Gastrocnemius medialis (tissue), 4 donors: ENCODE measurements around the gene SLC41A2. TPM values are rescaled to one million over a fixed set of nuclear protein-coding genes. Genes with fewer than 3 reads are reported as not detected.

Source experiments
- ATAC-seq, 2 donors: fragments of 150-250 bp; one replicate each; pipeline ENCODE4 v1.9.1; 2016
- DNase-seq, 2 donors: peaks; one replicate each; pipeline ENCODE4 v3.0.0-alpha.2; 2019
- H3K27ac ChIP-seq, 4 donors: fragments of 200-600 bp; sonication (generic); 1 replicate in 1 of 4; 2 replicates in 3 of 4; pipeline ENCODE4 v1.5.1; 2016 to 2018; ENCODE audit warnings: mild to moderate bottlenecking in 2 of 4, moderate library complexity in 1 of 4
- H3K27me3 ChIP-seq, 3 donors: fragments of 200-600 bp; sonication (generic) in 2 of 3; 1 replicate in 1 of 3; 2 replicates in 2 of 3; pipeline versions ENCODE4 v1.5.1 to v1.6.0; 2016 to 2019; ENCODE audit warnings: mild to moderate bottlenecking in 1 of 3, moderate library complexity in 1 of 3
- H3K36me3 ChIP-seq, 2 donors: fragments of 200-600 bp; sonication (generic) in 1 of 2; one replicate each; pipeline ENCODE4 v1.5.1; 2017 to 2018
- H3K4me1 ChIP-seq, 2 donors: fragments of 200-600 bp; sonication (generic) in 1 of 2; one replicate each; pipeline ENCODE4 v1.5.1; 2016 to 2017; ENCODE audit warnings: mild to moderate bottlenecking in 2 of 2
- H3K4me3 ChIP-seq, 4 donors: fragments of 200-600 bp; sonication (generic) in 3 of 4; 1 replicate in 1 of 4; 2 replicates in 3 of 4; pipeline ENCODE4 v1.5.1; 2016 to 2019; ENCODE audit warnings: mild to moderate bottlenecking in 2 of 4
- H3K9me3 ChIP-seq, 3 donors: fragments of 200-600 bp; sonication (generic) in 2 of 3; 1 replicate in 1 of 3; 2 replicates in 2 of 3; pipeline ENCODE4 v1.5.1; 2016 to 2019
- POLR2A ChIP-seq, 2 donors: fragments of 450-650 bp; IDR thresholded peaks; one replicate each; pipeline ENCODE4 v1.6.1; 2017; ENCODE audit warnings: antibody characterized with exemption in 2 of 2, mild to moderate bottlenecking in 2 of 2, moderate library complexity in 2 of 2
- in situ Hi-C, 4 donors: fragments of 200-750 bp; cut with MboI; loops; one replicate each; pipeline versions ENCODE4 v1.15.0 to v1.8.0; 2017; ENCODE audit warnings: low sequenced_read_pairs in 4 of 4
- intact Hi-C: fragments of 100-400 bp; cut with DNase I; formaldehyde crosslinking; loops from one replicate; pipeline ENCODE4 v1.15.1; 2023; ENCODE audit warnings: low total_unique reads
- total RNA-seq, 4 donors: library from RNA; depleted of rRNA; stranded (reverse); fragments of >200 nt; gene quantifications; one replicate each; pipeline versions ENCODE4 v1.1.0 to v1.2.3, GENCODE V29; 2016
- TF ChIP-seq, protein P1 (sequence below), 5 experiments: fragments of 450-650 bp in 3 of 5; fragments of 200-600 bp in 2 of 5; sonication (generic) in 2 of 5; IDR thresholded peaks in 4 of 5; conservative IDR thresholded peaks in 1 of 5; 1 replicate in 4 of 5; 2 replicates in 1 of 5; pipeline ENCODE4 v1.5.1; 2016 to 2019; ENCODE audit warnings: antibody characterized with exemption in 5 of 5, mild to moderate bottlenecking in 3 of 5, moderate library complexity in 3 of 5

Gene SLC41A2
- total RNA-seq, 4 donors from 2014 or later: 0.35 to 4.5 (median 0.83) TPM

DNA sequence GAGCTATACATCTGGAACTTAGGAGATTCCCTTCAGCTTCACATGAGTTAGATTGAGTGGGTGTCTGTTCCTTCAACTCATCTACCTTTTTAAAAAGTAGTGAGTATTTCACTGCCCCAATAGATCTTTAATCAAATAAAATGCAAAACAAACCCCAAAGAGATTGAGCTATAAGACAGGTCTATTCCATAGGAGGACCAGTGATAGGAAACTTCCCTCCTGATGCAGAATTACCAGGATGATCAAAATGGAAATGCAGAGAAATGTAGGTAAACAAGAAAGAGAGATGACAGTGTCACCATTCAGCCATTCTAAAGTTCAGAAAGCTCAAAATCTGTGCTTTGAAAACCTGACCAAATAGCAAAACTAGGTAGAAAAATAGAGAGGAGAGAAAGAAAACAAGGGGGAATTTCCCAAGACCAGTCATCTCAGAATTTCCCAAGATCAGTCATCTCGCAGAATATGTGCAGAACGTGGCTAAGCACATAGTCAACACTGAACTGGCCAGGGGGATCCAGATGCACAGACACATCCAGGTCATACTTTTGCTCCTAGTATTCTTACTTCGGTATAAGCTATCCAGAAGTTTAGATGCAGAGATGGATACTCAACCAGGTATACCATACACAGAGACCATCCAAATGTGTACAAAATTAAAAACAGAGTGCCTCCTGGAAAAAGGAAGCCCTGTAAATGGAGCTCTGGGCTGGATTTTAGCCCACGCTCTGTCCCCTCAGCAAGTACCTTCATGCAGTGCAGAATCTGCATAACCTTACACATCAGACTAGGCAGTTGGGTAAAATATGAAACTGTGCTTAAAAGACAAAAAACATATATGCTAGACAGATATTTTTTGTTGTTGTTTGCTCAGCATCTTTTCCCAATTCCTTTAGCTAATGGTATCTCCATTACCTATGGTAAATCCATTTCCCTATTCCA lies 27.4 kb downstream of the SLC41A2 start:
- intact Hi-C loops (no loop called here), in situ Hi-C loops (no loop called here)
- Histone ChIP-seq H3K4me1 (no peaks in the 10 kb centered on the region), H3K36me3 (no peaks in the 10 kb centered on the region), H3K27ac (no peak overlapping the region), H3K9me3 (no peaks in the 10 kb centered on the region), H3K27me3 (no peaks in the 10 kb centered on the region), H3K4me3 (no peak overlapping the region)
- ATAC-seq (no peak), DNase-seq (no peak)
- TF ChIP-seq, protein P1, sequence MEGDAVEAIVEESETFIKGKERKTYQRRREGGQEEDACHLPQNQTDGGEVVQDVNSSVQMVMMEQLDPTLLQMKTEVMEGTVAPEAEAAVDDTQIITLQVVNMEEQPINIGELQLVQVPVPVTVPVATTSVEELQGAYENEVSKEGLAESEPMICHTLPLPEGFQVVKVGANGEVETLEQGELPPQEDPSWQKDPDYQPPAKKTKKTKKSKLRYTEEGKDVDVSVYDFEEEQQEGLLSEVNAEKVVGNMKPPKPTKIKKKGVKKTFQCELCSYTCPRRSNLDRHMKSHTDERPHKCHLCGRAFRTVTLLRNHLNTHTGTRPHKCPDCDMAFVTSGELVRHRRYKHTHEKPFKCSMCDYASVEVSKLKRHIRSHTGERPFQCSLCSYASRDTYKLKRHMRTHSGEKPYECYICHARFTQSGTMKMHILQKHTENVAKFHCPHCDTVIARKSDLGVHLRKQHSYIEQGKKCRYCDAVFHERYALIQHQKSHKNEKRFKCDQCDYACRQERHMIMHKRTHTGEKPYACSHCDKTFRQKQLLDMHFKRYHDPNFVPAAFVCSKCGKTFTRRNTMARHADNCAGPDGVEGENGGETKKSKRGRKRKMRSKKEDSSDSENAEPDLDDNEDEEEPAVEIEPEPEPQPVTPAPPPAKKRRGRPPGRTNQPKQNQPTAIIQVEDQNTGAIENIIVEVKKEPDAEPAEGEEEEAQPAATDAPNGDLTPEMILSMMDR (IDR thresholded peaks at IDR 0.05 in 4 of 5, conservative IDR thresholded peaks at IDR 0.05 in 1 of 5): no peak
- no peak for TF ChIP-seq POLR2A (IDR thresholded peaks at IDR 0.05)

GRCh38 chr12:104929977-104930376 lies 28.1 kb downstream of the SLC41A2 start:
- intact Hi-C loops: no loop called here
- Histone ChIP-seq H3K27ac (no peak overlapping the region), H3K4me1 (no peaks in the 10 kb centered on the region), H3K27me3 (no peaks in the 10 kb centered on the region), H3K4me3 (no peak overlapping the region), H3K9me3 (no peaks in the 10 kb centered on the region), H3K36me3 (no peaks in the 10 kb centered on the region)
- TF ChIP-seq, protein P1 (IDR thresholded peaks at IDR 0.05 in 4 of 5, conservative IDR thresholded peaks at IDR 0.05 in 1 of 5): no peak
- TF ChIP-seq POLR2A (IDR thresholded peaks at IDR 0.05): no peak
- in situ Hi-C loops: no loop called here
- DNase-seq: no peak
- no peak for ATAC-seq

DNA sequence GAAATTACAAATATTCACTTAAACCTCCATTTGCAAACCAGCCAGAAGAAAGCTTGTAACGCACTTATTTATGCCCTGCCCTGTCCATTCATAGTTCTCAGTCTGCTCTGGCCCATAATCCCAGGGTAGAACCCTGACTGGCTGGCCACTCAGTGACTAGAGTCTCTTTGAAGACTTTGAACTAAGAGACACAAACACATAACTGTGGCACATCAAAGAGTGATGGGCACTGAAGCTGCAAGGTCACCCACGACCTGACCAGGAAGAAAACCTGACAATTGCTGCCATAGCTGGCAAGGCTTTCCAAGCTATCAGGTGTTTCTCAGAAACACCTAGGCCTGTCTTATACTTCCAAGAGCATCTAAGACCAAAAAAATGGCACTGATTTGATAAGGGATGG lies 28.7 kb downstream of the SLC41A2 start:
- in situ Hi-C loops (no loop called here), intact Hi-C loops (no loop called here)
- H3K4me3 ChIP-seq: no peak overlapping the region
- H3K4me1 ChIP-seq: no peaks in the 10 kb centered on the region
- no peaks in the 10 kb centered on the region for H3K27me3 ChIP-seq
- no peaks in the 10 kb centered on the region for H3K9me3 ChIP-seq
- no peak overlapping the region for H3K27ac ChIP-seq
- no peak for TF ChIP-seq POLR2A (IDR thresholded peaks at IDR 0.05)
- TF ChIP-seq, protein P1 (IDR thresholded peaks at IDR 0.05 in 4 of 5, conservative IDR thresholded peaks at IDR 0.05 in 1 of 5): no peak
- ATAC-seq: no peak
- DNase-seq: no peak
- H3K36me3 ChIP-seq: no peaks in the 10 kb centered on the region

GRCh38 chr12:104928036-104928745 lies 29.9 kb downstream of the SLC41A2 start:
- in situ Hi-C loops: no loop called here
- ATAC-seq (no peak), DNase-seq (no peak)
- intact Hi-C loops: no loop called here
- Histone ChIP-seq H3K36me3 (no peaks in the 10 kb centered on the region), H3K4me1 (no peaks in the 10 kb centered on the region), H3K27me3 (no peaks in the 10 kb centered on the region), H3K9me3 (no peaks in the 10 kb centered on the region), H3K4me3 (no peak overlapping the region), H3K27ac (no peak overlapping the region)
- no peak for TF ChIP-seq POLR2A (IDR thresholded peaks at IDR 0.05)
- TF ChIP-seq, protein P1 (IDR thresholded peaks at IDR 0.05 in 4 of 5, conservative IDR thresholded peaks at IDR 0.05 in 1 of 5): no peak
